OCI-LY1 (cell line): ENCODE results near the gene CHST15.

Experiments
- CTCF ChIP-seq: fragments of 200-600 bp; sonication (generic), shearing (Covaris generic); IDR thresholded peaks from 2 replicates; pipeline ENCODE4 v1.5.1; 2017; ENCODE audit warnings: mild to moderate bottlenecking, antibody characterized with exemption, low read length, moderate library complexity, mixed read lengths
- EZH2 ChIP-seq: fragments of 200-600 bp; sonication (generic), shearing (Covaris generic); IDR thresholded peaks from 2 replicates; pipeline ENCODE4 v1.8.0; 2017; ENCODE audit warnings: borderline replicate concordance, mixed run types, mild to moderate bottlenecking, antibody characterized with exemption, low read length, moderate library complexity, mixed read lengths

- TF ChIP-seq EZH2 (no peak), CTCF (no peak)
These were observed 13.7 kb upstream of the CHST15 start for GRCh38 chr10:124107072-124107471.
